DND-41 (cell line): Measurements from ENCODE around the gene SHPK.
A peak's percentile ranks its signal among the peaks of the same experiment; 100 is the strongest.

Experiments used
- CTCF ChIP-seq: IDR thresholded peaks from 2 replicates; pipeline ENCODE4 v1.5.1; 2012; ENCODE audit warnings: borderline replicate concordance, low read length, moderate library complexity, mild to moderate bottlenecking; ENCODE audit not compliant: poor library complexity, severe bottlenecking; ENCODE audit errors: extremely low read depth
- EZH2 ChIP-seq: IDR thresholded peaks from 3 replicates; pipeline ENCODE4 v1.6.1; 2012; ENCODE audit warnings: borderline replicate concordance, low read depth, mild to moderate bottlenecking, moderate library complexity, low read length, inconsistent platforms; ENCODE audit not compliant: severe bottlenecking

DNA sequence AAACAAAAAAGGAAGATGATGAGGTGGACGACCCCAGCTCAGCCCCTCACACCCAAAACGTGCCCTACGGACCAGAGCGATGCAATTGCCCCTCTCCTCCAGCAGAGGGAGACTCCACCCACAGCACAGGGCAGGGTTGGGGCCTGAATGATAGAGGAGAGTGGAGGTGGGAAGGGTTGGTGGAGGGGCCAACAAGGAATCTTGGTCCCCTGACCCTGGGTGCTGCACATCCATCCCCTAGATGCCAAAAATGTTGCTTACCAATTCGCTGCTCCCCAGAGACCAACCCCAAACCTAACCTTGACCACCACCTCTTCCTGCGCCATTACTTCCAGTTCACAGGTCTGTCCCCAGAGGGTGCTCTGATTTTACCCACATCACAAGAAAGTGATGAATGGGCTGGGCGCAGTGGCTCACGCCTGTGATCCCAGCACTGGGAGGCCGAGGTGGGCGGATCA lies 47.0 kb upstream of the SHPK start:
- TF ChIP-seq CTCF (peak; percentile 95), EZH2 (no peak)
